Activated CD4-positive, alpha-beta T cell treated with anti-CD3 and anti-CD28 coated beads for 36 hours (primary cell): ENCODE measurements around the gene SHISAL1. TPM values are rescaled to one million over a fixed set of nuclear protein-coding genes. Genes with fewer than 3 reads are reported as not detected.
"Not testable (repeated sequence)": the region's sequence is repeated elsewhere in the genome, so short reads cannot be mapped to it uniquely, and the experiment has no call there.

Source experiments
- ATAC-seq: fragments of 200-7000 bp; cut with Tn5 transposase; one replicate; pipeline ENCODE4 v1.10.0; 2021; ENCODE audit warnings: mild to moderate bottlenecking, moderate library complexity
- CTCF ChIA-PET: fragments of 350-600 bp; sonication (Branson Sonifier 250); formaldehyde crosslinking; loops from one replicate; lab custom pipeline; 2021; ENCODE audit warnings: antibody characterized with exemption; lab: Charles Lee
- POLR2A ChIA-PET: fragments of 350-600 bp; sonication (Branson Sonifier 250); formaldehyde crosslinking; loops from one replicate; lab custom pipeline; 2021; ENCODE audit warnings: antibody characterized with exemption, inconsistent platforms; lab: Charles Lee
- DNase-seq: peaks from one replicate; pipeline ENCODE4 v3.0.0-alpha.2; 2020
- H3K27ac Mint-ChIP-seq: one replicate; pipeline ENCODE4 v1.8.0; 2021; ENCODE audit warnings: mixed read lengths
- H3K27me3 Mint-ChIP-seq: one replicate; pipeline ENCODE4 v1.8.0; 2021; ENCODE audit warnings: mixed read lengths
- H3K36me3 Mint-ChIP-seq: one replicate; pipeline ENCODE4 v1.8.0; 2021; ENCODE audit warnings: low read depth, mixed read lengths
- H3K4me1 Mint-ChIP-seq: one replicate; pipeline ENCODE4 v1.8.0; 2021; ENCODE audit warnings: mixed read lengths
- H3K4me3 Mint-ChIP-seq: one replicate; pipeline ENCODE4 v1.8.0; 2021; ENCODE audit warnings: mild to moderate bottlenecking, moderate library complexity, mixed read lengths
- H3K9me3 Mint-ChIP-seq: one replicate; pipeline ENCODE4 v1.8.0; 2021; ENCODE audit warnings: low read depth, mixed read lengths
- intact Hi-C, 2 experiments: fragments of 100-400 bp; cut with DNase I in 1 of 2; cut with micrococcal nuclease in 1 of 2; formaldehyde crosslinking; loops; one replicate each; pipeline versions ENCODE4 v1.14.2 to v1.15.1; 2022 to 2024; cut with DNase I, micrococcal nuclease
- total RNA-seq, 2 experiments: library from RNA; stranded (reverse); gene quantifications; one replicate each; pipeline ENCODE4 v1.2.3, GENCODE V29; 2021

Gene SHISAL1
- total RNA-seq, 2 experiments from 2014 or later, result not detected

DNA sequence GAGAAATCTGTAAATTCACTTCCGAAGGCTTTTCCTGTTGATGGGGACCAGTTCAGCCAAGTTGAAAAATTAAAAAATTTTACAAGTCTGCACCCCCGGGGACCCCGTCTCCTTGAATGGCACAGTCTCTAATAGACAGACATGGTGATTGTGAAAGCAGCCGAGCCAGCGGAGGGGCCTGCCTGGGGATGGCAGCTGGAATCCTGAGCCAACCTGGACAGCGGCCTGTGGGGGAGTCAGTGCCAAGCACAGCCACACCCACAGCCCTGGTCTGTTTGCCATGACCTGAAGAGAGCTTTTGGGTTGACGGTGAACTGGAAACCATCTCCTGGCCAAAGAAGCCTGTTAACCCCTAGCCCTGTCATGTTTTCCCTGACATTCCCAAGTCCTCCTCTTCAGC lies 67.3 kb downstream of the SHISAL1 start:
- CTCF ChIA-PET, result no interaction called here

DNA sequence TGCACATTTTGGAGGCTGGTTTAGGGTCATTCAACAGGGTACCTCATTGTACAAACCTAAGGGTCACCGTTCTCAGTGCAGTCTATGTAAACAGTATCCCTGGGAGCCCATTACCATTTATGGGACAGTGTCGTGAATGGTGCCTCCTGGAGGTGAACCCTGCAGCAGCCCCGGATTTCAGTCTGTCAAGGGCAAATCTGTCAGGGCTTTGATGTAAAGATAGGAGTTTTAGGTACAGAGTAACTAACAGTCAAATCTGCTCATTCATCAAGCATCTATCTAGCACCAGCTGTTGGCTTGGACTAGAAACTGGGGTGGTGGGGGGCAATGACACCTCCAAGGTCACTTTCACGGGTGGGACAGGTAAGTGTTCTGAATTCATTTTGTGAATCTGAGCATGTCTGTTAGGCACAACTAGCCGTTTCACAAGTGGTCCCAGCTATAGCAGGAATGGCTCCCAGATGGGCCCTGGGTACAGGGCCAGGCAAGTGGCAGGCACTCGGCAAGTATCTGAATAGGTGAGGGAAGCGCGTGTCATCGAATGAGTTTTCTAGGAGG lies 68.4 kb downstream of the SHISAL1 start:
- H3K4me3 Mint-ChIP-seq, result no peak overlapping the region
- no peak overlapping the region for H3K27ac Mint-ChIP-seq
- no peaks in the 10 kb centered on the region for H3K4me1 Mint-ChIP-seq
- ATAC-seq (no peak), DNase-seq (no peak)
- H3K36me3 Mint-ChIP-seq, result no peaks in the 10 kb centered on the region
- no peaks in the 10 kb centered on the region for H3K9me3 Mint-ChIP-seq
- ChIA-PET POLR2A (no interaction called here), CTCF (no interaction called here)
- peaks cover 20% of the 10 kb centered on the region for H3K27me3 Mint-ChIP-seq
- intact Hi-C loops, result no loop called here

More for the DNA sequence above, 67.3 kb downstream of the SHISAL1 start:
- Mint-ChIP-seq H3K4me3 (no peak overlapping the region), H3K27ac (no peak overlapping the region), H3K4me1 (no peaks in the 10 kb centered on the region), H3K27me3 (peaks cover 19% of the 10 kb centered on the region), H3K36me3 (no peaks in the 10 kb centered on the region), H3K9me3 (peaks cover 6% of the 10 kb centered on the region)
- ATAC-seq (no peak), DNase-seq (no peak)
- POLR2A ChIA-PET, result no interaction called here
- intact Hi-C loops, result no loop called here

DNA sequence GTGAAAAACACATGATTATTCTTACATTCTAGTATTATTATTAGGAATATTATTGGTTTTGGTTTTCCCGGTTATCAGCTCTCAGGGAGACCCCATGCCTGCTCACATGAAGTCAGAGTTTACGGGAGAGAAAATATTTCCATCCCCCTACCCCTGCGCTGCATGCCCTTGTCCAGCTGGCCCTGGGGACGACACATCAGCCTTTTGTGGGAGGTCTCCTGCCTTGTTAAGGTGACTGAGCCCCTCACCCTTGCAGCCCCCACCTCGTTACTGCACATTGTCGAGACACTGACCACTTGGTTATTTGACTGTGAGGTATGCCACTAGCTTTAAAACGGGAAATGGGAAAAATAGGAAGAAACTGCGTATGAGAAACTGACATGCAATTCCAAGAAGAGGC lies 69.0 kb downstream of the SHISAL1 start:
- ATAC-seq, result no peak
- Mint-ChIP-seq H3K4me1 (no peaks in the 10 kb centered on the region), H3K9me3 (no peaks in the 10 kb centered on the region), H3K27ac (no peak overlapping the region), H3K4me3 (no peak overlapping the region), H3K27me3 (peaks cover 20% of the 10 kb centered on the region), H3K36me3 (no peaks in the 10 kb centered on the region)
- no peak for DNase-seq
- intact Hi-C loops, result no loop called here
- ChIA-PET CTCF (interaction anchor here (0.7 kb wide), 1 partner anchor 368 kb away, joined by 3 read pairs; no protein-coding TSS in a partner anchor), POLR2A (no interaction called here)

DNA sequence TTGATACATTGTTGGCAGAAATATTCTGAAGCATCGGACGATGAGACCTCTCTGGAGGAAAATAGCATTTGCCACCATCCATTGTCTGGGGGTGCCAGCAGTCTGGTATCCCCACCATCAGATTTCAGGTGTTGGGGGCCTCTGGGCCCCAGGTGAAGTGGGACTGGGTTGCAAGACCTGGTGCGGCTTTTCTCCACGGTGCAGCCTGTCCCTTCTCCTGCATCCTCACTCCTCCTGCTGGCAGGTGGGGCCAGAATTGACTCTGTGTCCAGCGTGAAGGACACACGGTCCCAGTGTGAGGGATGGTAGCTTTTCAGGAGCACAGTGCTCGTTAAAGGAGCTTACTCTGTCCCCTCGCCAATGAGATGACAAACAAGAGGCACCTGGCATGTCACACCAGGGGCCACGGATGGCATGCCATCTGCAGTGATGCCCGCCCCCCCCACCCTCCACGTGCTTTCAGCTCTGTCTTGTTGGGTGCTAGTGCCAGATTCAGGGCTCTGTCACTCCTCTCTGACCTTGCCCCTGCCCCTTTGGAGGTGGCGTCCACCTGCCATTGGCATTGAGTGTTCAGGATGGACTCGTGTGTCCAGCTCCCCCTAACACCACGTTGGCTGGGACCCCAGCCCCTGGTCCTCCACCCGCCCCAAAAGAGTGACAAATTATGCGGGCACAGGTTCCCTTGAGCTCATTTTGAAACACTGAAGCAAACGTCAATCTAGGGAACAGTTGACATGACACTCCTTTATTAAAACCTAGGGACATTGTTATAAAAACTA lies 69.6 kb downstream of the SHISAL1 start:
- ChIA-PET POLR2A (no interaction called here), CTCF (interaction anchor here (0.7 kb wide), 1 partner anchor 369 kb away, joined by 3 read pairs; no protein-coding TSS in a partner anchor)
- H3K27me3 Mint-ChIP-seq, result peaks cover 20% of the 10 kb centered on the region
- no peak overlapping the region for H3K27ac Mint-ChIP-seq
- intact Hi-C loops, result no loop called here
- H3K9me3 Mint-ChIP-seq, result no peaks in the 10 kb centered on the region
- no peaks in the 10 kb centered on the region for H3K4me1 Mint-ChIP-seq
- no peaks in the 10 kb centered on the region for H3K36me3 Mint-ChIP-seq
- ATAC-seq (no peak), DNase-seq (no peak)
- H3K4me3 Mint-ChIP-seq, result no peak overlapping the region

DNA sequence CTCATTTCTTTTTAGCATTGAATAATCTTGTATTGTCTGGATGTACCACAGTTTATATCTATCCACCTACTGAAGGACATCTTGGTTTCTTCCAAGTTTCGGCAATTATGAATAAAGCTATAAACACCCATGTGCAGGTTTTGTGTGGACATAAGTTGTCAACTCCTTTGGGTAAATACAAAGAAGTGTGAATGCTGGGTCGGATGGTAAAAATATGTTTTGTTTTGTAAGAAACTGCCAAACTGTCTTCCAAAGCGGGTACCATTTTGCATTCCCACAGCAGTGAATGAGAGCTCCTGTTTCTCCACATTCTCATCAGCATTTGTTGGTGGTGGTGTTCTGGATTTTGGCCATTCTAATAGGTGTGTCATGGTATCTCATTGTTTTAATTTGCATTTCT lies 71.6 kb downstream of the SHISAL1 start:
- CTCF ChIA-PET, H3K36me3 Mint-ChIP-seq, H3K4me3 Mint-ChIP-seq, H3K4me1 Mint-ChIP-seq, DNase-seq, ATAC-seq, POLR2A ChIA-PET, H3K27ac Mint-ChIP-seq, intact Hi-C loops, H3K9me3 Mint-ChIP-seq: not testable (repeated sequence)
- peaks cover 20% of the 10 kb centered on the region for H3K27me3 Mint-ChIP-seq

DNA sequence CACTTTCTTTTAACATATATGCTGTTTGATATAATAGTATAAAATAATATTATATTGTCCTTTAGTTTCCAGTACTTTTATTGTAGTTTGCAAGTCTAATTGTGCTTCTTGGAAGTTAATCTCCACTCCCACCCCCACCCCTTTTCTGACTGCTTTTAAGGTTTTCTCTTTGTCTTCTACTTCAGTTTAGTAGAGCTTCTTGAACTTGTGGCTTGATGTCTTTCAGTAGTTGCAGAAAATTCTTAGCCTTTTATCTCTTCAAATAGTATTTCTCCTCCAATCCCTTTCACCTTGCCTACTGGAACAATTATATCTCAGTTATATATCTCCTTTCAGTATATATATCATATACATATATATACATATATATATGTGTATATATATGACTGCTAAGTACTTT lies 75.5 kb downstream of the SHISAL1 start:
- ChIA-PET POLR2A (no interaction called here), CTCF (no interaction called here)
- H3K27ac Mint-ChIP-seq, result no peak overlapping the region
- intact Hi-C loops, result no loop called here
- ATAC-seq, result no peak
- no peaks in the 10 kb centered on the region for H3K36me3 Mint-ChIP-seq
- DNase-seq, result no peak
- peaks cover 8% of the 10 kb centered on the region for H3K27me3 Mint-ChIP-seq
- no peaks in the 10 kb centered on the region for H3K4me1 Mint-ChIP-seq
- H3K4me3 Mint-ChIP-seq, result no peak overlapping the region
- H3K9me3 Mint-ChIP-seq, result no peaks in the 10 kb centered on the region

DNA sequence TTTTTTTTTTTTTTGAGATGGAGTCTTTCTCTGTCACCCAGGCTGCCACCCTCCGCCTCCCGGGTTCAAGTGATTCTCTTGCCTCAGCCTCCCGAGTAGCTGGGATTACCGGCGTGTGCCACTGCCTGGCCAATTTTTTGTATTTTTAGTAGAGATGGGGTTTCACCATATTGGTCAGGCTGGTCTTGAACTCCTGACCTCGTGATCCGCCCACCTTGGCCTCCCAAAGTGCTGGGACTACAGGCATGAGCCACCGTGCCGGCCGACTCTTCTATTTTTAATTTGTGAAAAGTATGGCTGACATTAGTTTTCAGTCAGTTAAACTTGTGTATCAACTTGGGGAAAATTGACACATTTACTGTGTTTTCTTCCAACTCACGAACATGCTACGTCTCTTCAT lies 78.4 kb downstream of the SHISAL1 start:
- CTCF ChIA-PET, result interaction anchor here (0.6 kb wide), 1 partner anchor 19 kb away, joined by 3 read pairs; no protein-coding TSS in a partner anchor
- H3K4me3 Mint-ChIP-seq, POLR2A ChIA-PET, DNase-seq, H3K27ac Mint-ChIP-seq, H3K9me3 Mint-ChIP-seq, H3K27me3 Mint-ChIP-seq, ATAC-seq, H3K36me3 Mint-ChIP-seq, intact Hi-C loops, H3K4me1 Mint-ChIP-seq: not testable (repeated sequence)

DNA sequence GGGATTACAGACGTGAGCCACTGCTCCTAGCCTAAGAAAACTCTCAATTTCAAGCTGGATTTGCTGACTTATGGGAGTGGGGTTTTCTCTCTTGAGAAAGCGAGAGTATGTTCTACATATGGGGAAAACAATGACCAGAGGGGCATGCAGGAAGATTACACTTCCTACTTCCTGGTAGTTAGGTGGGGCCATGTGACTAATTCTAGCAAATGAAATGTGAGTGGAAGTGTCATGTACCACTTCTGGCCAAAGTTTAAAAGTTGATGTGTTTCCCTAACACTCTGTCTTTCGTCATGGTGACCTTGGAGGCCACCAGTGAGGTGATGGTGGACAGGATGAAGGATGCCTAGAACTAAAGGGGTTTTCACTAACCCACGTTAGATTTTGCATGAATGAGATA lies 81.5 kb downstream of the SHISAL1 start:
- ATAC-seq, result no peak
- H3K27me3 Mint-ChIP-seq, result peaks cover 6% of the 10 kb centered on the region
- CTCF ChIA-PET, result no interaction called here
- H3K9me3 Mint-ChIP-seq, result peaks cover 10% of the 10 kb centered on the region
- intact Hi-C loops, result no loop called here
- no peaks in the 10 kb centered on the region for H3K36me3 Mint-ChIP-seq
- POLR2A ChIA-PET, result no interaction called here
- H3K4me1 Mint-ChIP-seq, result no peaks in the 10 kb centered on the region
- no peak overlapping the region for H3K4me3 Mint-ChIP-seq
- DNase-seq, result no peak
- H3K27ac Mint-ChIP-seq, result no peak overlapping the region

DNA sequence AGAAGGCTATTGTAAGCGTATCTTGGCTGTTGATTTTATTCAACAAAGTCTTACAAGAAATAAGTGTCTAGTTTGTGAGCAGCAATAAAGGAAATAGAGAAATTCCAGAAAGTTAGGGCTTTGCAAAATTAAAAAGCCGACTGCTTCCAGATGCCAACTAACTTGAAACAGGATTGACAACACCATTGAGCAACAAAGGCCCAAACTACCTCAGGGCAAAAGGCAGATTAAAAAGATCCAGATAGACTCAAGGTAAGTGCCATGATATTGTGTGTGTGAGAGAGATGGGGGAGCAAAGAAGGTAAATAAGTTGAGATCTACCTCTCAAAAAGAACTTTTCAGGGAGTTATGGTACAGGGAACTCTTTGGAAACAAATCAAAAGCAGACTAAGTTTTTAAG lies 82.9 kb downstream of the SHISAL1 start:
- CTCF ChIA-PET, result no interaction called here
- Mint-ChIP-seq H3K36me3 (no peaks in the 10 kb centered on the region), H3K4me3 (no peak overlapping the region), H3K27ac (no peak overlapping the region), H3K4me1 (no peaks in the 10 kb centered on the region), H3K9me3 (peaks cover 10% of the 10 kb centered on the region), H3K27me3 (peaks cover 15% of the 10 kb centered on the region)
- intact Hi-C loops, result no loop called here
- POLR2A ChIA-PET, result no interaction called here
- DNase-seq (no peak), ATAC-seq (no peak)

DNA sequence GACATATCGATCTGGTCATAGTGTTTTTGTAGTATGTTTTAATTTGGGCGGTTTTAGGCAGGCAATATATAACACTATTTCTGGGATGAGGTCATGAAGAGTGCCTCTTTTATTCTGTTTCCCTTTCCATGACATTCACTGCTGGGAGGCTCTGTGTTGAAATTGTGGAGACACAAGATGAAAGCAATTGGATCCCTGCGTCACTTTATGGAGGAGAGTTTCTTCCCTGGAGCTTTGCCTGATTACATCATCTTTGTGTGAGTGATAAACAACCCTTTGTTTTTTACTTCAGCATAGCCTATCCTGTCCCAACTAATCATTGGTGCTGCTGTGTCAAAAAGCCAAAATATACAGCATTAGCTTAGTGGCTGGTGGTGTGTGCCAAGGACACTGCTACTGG lies 83.4 kb downstream of the SHISAL1 start:
- H3K27me3 Mint-ChIP-seq, result peaks cover 15% of the 10 kb centered on the region
- intact Hi-C loops, result no loop called here
- no peak overlapping the region for H3K27ac Mint-ChIP-seq
- H3K9me3 Mint-ChIP-seq, result peaks cover 10% of the 10 kb centered on the region
- ATAC-seq, result no peak
- DNase-seq, result no peak
- no peak overlapping the region for H3K4me3 Mint-ChIP-seq
- POLR2A ChIA-PET, result no interaction called here
- CTCF ChIA-PET, result no interaction called here
- H3K36me3 Mint-ChIP-seq, result no peaks in the 10 kb centered on the region
- no peaks in the 10 kb centered on the region for H3K4me1 Mint-ChIP-seq

DNA sequence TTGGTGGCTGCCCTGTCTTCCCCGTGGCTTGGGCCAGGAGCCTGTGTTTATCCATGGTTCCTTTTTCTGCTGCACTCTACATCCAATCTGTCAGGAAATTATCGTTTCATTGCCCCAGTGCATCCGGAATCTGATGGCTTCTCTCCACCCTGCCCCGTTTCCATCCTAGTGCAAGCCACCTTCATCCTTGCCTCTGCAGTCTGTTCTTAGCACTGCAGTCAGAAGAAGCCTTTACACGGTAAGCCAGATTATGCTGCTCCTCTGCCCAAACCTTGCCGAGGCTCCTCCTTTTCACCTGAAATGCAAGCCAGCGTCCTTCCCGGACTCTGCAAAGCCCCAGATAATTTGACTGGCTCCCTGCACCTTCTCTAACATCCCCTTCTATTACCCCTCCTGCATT lies 86.9 kb downstream of the SHISAL1 start:
- CTCF ChIA-PET, result no interaction called here
- H3K4me3 Mint-ChIP-seq, result no peak overlapping the region
- no peak for ATAC-seq
- intact Hi-C loops, result no loop called here
- no peaks in the 10 kb centered on the region for H3K36me3 Mint-ChIP-seq
- POLR2A ChIA-PET, result no interaction called here
- peaks cover 15% of the 10 kb centered on the region for H3K27me3 Mint-ChIP-seq
- peaks cover 10% of the 10 kb centered on the region for H3K9me3 Mint-ChIP-seq
- H3K4me1 Mint-ChIP-seq, result no peaks in the 10 kb centered on the region
- no peak overlapping the region for H3K27ac Mint-ChIP-seq
- no peak for DNase-seq

DNA sequence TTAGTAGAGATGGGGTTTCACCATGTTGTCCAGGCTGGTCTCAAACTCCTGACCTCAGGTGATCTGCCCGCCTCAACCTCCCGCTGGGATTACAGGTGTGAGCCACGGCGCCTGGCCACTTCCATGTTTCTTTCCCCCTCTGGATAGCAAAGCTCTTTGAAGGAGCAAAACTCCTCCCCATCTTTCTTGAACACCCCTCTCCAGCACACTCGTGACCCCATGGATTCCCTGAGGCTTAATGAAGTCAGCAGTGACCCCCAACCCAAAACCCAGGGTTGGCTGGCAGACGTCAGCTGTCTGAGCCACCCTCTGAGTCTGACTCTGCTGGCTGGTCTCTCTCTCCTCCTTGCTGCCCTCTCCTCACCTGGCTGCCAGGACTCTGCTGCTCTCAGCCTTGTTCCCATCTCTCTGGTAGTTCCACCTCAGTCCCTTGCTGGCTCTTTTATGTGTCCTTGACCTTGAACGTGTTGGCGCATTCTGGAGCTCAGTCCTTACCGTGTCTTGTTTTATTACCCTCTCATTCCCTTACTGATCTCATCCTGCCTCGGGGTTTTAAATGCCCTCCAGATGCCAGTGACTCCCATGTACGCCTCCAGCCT lies 87.6 kb downstream of the SHISAL1 start:
- peaks cover 15% of the 10 kb centered on the region for H3K27me3 Mint-ChIP-seq
- ChIA-PET CTCF (no interaction called here), POLR2A (no interaction called here)
- H3K9me3 Mint-ChIP-seq, result peaks cover 10% of the 10 kb centered on the region
- intact Hi-C loops, result no loop called here
- ATAC-seq (no peak), DNase-seq (no peak)
- no peaks in the 10 kb centered on the region for H3K4me1 Mint-ChIP-seq
- H3K4me3 Mint-ChIP-seq, result no peak overlapping the region
- no peak overlapping the region for H3K27ac Mint-ChIP-seq
- no peaks in the 10 kb centered on the region for H3K36me3 Mint-ChIP-seq
